GM20431 (cell line): ENCODE data around the gene NUP133.

Source experiments
- in situ Hi-C: fragments of 300-500 bp; cut with MseI, MboI; formaldehyde crosslinking; loops from one replicate; pipeline ENCODE4 v1.15.0; 2020; ENCODE audit warnings: low sequenced_read_pairs; ENCODE audit not compliant: unreplicated experiment

The NUP133 gene

GRCh38 chr1:229457436-229457835 lies 50.7 kb downstream of the NUP133 start:
- in situ Hi-C loops, result no loop called here

- in situ Hi-C loops, result no loop called here
Observed at GRCh38 chr1:229456016-229456415, 52.1 kb downstream of the NUP133 start.

DNA sequence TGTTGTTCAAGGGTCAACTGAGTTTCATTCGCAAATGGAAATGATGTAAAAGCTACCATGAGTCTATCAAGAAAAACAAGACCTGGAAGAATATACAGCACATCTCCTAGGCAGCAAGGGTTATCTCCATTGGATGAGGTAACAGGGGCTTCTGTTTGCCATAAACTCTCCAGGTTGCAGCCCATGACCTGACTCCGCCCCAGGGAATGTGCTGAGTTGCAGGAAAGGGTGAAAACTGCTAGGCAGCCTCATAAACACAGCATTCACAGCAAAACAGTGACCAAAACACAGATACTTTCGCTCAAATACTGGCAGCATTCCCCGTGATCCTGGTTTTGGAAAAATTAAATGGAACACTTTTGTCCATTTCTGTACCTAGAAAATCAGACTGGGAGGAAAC lies 54.1 kb downstream of the NUP133 start:
- in situ Hi-C loops, result no loop called here

DNA sequence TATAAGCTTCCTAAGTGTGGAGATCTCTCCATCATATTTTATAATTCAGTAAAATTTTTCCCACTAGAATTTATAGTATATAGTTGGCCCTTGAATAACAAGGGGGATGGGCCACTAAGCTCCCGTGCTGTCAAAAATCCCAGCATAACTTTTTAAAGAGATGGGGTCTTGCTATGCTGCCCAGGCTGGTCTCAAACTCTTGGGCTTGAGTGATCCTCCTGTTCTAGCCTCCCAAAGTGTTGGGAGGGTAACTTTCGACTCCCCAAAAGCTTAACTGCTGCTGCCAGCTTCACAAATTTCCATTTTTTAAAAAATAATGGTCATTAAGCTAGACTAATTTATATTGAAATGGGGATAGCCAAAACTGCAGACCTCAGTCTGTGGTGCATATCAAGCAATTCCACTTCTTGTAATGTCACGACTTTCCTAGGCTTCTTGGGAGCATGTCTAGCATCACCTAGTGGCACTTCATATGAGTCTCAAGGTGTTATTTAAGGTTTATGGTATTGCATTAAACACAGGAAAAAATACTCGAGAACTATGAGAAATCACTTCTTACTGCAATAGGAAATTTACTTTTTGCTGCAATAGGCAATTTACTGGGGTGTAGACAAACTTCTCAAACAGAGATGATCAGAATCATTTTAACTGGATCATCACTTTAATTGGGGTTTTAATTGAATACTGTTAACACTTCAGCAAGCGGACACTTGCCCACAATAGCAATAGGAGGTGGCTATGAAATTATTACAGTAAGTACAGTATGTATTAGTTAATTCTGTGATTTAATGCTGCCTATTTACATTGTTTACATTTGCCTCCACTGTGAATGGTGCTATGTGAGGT lies 55.0 kb downstream of the NUP133 start:
- in situ Hi-C loops, result no loop called here

DNA sequence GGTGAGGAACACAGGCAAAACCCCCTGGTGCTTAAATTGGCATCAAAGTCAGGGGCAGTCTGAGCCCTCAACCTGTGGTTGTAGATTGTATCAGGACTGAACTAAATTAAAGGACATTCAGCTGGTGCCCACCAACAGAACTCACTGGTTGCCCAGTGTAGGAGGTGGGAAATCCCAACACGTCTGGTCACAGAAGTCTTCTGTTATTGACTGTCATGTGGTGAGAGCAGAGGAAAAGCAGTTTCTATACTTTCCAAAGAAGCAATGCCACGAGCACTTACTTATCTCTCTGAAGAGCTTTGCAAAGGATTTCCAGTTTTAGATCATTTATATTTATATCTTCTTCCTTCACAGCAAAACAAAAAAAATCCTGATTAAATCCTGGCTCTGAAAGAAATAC lies 59.3 kb downstream of the NUP133 start:
- in situ Hi-C loops, result no loop called here

DNA sequence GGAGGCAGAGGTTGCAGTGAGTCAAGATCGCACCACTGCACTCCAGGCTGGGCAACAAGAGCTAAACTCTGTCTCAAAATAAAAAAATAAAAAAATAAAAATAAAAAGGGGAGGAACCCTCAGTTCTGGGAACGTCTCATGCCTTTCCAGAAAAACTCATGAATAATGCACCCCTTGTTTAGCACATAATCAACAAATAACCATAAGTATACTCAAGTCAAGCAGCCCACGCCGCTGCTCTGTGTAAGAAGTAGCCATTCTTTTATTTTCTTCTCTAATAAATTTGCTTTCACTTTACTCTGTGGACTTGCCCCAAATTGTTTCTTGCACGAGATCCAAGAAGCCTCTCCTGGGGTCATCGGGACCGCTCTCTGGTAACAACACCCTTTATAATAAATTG lies 59.8 kb downstream of the NUP133 start:
- in situ Hi-C loops, result no loop called here

GRCh38 chr1:229447809-229448252 lies 60.3 kb downstream of the NUP133 start:
- in situ Hi-C loops, result no loop called here

GRCh38 chr1:229445828-229446227 lies 62.3 kb downstream of the NUP133 start:
- in situ Hi-C loops, result no loop called here

DNA sequence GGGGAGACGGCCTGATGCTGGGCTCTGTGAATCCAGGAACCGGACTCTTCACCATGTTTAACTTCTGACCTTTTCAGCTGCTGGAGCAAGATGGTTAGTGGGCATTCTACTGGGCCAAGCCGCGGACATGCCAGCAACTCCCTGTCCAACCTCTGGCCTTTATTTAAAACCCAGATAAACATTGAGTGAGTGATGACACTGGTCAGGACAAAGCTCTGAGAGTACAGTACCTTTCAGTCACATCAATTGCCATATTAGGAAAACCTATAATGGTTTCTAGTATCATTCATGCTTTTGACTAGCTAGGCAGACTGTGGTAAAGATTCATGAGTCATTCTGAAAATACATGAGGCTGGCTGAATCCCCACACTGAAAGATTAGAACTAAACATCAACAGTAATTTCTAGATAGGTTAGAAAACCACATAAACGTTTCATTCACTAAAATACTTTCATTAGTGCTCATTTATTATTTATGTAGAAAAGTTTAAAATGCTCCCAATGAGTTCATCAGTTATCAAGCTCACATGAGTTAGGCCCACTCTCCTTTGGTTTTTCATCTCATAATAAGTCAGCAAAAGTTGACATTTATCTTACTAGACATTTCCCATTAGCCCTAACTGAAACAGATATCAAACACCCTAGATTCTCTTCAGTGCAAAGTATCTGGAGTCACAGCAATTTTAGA lies 67.1 kb downstream of the NUP133 start:
- in situ Hi-C loops, result no loop called here

DNA sequence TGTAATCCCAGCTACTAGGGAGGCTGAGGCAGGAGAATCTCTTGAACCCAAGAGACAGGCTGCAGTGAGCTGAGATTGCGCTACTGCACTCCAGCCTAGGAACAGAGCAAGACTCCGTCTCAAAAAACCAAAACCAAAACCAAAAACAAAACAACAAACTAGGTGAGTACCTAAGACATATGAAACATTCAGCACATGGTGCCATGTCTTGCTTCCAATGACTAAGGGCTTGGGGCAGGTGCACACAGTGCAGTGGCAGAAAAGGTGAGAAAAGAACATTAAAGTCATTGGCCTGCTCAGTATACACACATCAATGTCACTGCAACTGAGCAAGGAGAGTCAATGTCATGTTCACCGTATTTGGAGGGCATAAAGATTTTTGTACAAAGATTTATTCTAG lies 70.1 kb downstream of the NUP133 start:
- in situ Hi-C loops, result no loop called here

DNA sequence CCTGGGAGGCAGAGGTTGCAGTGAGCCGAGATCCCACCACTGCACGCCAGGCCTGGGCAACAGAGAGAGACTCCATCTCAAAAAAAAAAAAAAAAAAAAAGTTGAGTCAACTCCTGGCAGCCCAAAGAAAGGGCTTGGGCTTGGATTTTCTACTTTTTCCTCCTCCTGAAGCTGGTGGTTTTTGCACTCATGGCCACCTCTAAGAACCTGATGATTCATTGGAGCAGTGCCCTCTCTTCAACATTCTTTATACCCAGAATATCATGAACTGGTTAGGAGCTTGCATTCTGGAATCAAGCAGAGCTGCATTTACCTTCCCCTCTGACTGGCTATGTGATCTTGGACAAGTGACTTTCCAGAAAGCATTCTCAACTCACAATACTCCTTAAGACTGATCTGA lies 70.7 kb downstream of the NUP133 start:
- in situ Hi-C loops, result no loop called here

GRCh38 chr1:229436201-229436600 lies 71.9 kb downstream of the NUP133 start:
- in situ Hi-C loops, result no loop called here

- in situ Hi-C loops, result no loop called here
Observed at GRCh38 chr1:229434641-229435051, 73.5 kb downstream of the NUP133 start.

- in situ Hi-C loops, result no loop called here
Observed at GRCh38 chr1:229434005-229434640, 74.0 kb downstream of the NUP133 start, which contains the start of gene ACTA1. Gene ACTA1, minus strand, starts transcription at chr1:229434094. Its CDS starts 979 bp downstream, at chr1:229433115.

- in situ Hi-C loops, result no loop called here
Observed at GRCh38 chr1:229433364-229434004, 74.7 kb downstream of the NUP133 start.

GRCh38 chr1:229432905-229433304 lies 75.2 kb downstream of the NUP133 start:
- in situ Hi-C loops, result no loop called here

- in situ Hi-C loops, result no loop called here
Observed at GRCh38 chr1:229432116-229432461, 76.1 kb downstream of the NUP133 start.

- in situ Hi-C loops, result no loop called here
Observed at GRCh38 chr1:229431284-229432115, 76.6 kb downstream of the NUP133 start.

DNA sequence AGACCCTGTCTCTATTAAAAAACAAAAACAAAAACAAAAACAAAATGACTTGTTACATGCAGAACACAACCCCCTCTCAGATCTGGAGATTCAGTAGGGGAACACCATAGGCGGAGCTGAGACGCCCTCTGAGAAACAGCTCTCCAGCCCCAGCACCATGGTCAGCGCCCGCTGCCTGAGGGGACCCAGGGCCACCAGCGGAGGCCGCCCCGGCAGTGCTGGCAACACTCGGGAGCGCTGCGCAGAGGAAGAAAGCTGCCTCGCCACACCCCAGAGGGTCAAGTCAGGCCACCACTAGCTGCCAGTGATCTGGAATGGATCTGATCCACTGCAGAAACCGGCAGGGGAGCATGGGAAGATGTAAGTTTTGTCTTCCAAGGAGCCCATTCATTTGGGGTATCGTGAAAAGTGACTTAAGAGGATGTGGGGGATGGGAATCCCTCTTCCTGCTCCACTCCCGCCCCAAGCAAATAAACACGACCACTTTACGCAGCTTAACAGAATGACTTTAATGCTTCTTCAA lies 77.3 kb downstream of the NUP133 start:
- in situ Hi-C loops, result no loop called here
